ENCODE measurements around the gene NDUFV3. TPM values are rescaled to one million over a fixed set of nuclear protein-coding genes. Genes with fewer than 3 reads are reported as not detected.
"Not testable (repeated sequence)": the region's sequence is repeated elsewhere in the genome, so short reads cannot be mapped to it uniquely, and the experiment has no call there.

The NDUFV3 gene
- total RNA-seq, 2 experiments from 2014 or later = 11.5 to 12.5 TPM

GRCh38 chr21:42921927-42922326 is 28.8 kb downstream of the NDUFV3 start:
- H3K27ac Mint-ChIP-seq = no peak overlapping the region
- H3K4me3 Mint-ChIP-seq = no peak overlapping the region
- no peaks in the 10 kb centered on the region for H3K27me3 Mint-ChIP-seq (ENCODE audit: low read depth)
- intact Hi-C loops (cut with micrococcal nuclease) = no loop called here
- H3K9me3 Mint-ChIP-seq = no peaks in the 10 kb centered on the region
- CTCF ChIA-PET = interaction anchor here (0.7 kb wide), 2 partner anchors 12 to 17 kb away, joined by 3 to 4 read pairs; no protein-coding TSS in a partner anchor
- H3K36me3 Mint-ChIP-seq (ENCODE audit: low read depth) = no peaks in the 10 kb centered on the region
- peaks cover 15% of the 10 kb centered on the region for H3K4me1 Mint-ChIP-seq (ENCODE audit: low read depth)
- no peak for DNase-seq

DNA sequence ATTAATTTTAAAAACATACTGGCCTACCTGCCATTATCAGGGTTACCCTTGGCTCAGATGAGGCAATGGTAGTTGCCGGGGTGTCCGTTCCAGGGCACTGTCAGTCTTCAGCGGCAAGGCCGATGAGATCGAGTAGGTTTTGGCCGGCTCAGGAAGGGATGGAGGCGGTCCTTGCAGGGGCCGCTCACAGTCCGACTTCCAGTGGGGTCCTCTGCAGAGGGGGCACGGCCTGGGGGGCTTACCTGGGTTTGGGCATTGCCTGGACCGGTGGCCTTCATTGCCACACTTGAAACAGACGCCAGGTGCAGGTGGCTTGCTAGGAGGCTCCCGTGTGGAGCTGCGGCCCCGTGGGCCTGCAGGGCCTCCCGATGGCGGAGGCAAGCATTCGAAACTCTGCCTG is 29.8 kb downstream of the NDUFV3 start:
- H3K4me1 Mint-ChIP-seq (ENCODE audit: low read depth) = peaks cover 15% of the 10 kb centered on the region
- H3K36me3 Mint-ChIP-seq (ENCODE audit: low read depth) = no peaks in the 10 kb centered on the region
- intact Hi-C loops (cut with micrococcal nuclease) = no loop called here
- no peaks in the 10 kb centered on the region for H3K27me3 Mint-ChIP-seq (ENCODE audit: low read depth)
- CTCF ChIA-PET = interaction anchor here (1.0 to 1.2 kb wide), 2 partner anchors 37 to 69 kb away, joined by 3 read pairs; no protein-coding TSS in a partner anchor
- H3K9me3 Mint-ChIP-seq = no peaks in the 10 kb centered on the region
- DNase-seq = no peak
- H3K27ac Mint-ChIP-seq = no peak overlapping the region
- no peak overlapping the region for H3K4me3 Mint-ChIP-seq

DNA sequence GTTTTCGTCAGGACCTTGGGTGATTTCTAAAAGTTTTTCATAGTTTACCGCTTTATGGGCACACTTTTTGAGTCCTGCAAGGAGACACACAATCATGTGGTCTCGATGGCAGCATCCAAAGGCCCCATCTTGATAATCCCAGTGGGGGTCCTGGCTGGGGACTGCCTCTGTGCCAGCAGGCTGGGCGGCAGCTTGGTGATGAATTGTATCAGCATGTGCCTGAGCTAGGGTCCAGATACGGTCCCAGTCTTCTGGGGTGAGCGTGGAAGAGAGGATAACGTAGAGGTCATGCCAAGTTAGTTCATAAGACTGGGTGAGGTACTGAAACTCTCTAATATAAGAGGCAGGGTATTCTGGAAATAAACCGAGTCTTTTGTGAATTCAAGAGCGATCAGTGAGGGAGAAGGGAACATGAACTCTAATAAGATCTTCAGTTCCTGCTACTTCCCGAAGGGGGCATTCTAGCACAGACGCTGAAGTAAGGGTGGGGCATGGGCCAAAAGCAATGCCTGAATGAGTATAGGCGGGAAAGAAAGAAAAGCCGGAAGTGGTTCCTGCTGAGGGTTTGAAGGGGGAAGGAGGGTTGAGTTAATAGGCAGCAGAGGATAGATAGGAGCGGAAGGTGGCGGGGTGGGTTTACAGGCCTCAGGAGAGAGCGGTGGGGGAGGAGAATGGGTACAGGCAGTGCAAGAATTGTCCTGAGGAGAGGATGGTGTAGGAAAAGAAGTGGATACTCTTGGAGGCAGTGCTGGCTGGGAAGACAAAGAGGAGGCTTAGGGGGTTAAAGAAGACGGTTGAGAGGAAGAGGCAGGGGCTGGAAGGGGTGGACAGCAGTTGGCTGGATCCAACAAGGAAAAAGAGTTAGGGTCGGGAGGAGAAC is 30.7 kb downstream of the NDUFV3 start:
- Mint-ChIP-seq H3K27ac (peak overlapping the region; percentile 73), H3K27me3 (ENCODE audit: low read depth) (no peaks in the 10 kb centered on the region), H3K9me3 (no peaks in the 10 kb centered on the region), H3K4me1 (ENCODE audit: low read depth) (peaks cover 15% of the 10 kb centered on the region), H3K4me3 (peak overlapping the region; percentile 59), H3K36me3 (ENCODE audit: low read depth) (no peaks in the 10 kb centered on the region)
- intact Hi-C loops (cut with micrococcal nuclease) = loop anchor here (1.0 kb wide), 2 partner anchors 30 to 723 kb away; partner anchors contain the start of gene NDUFV3
- CTCF ChIA-PET = interaction anchor here (1.0 to 1.2 kb wide), 2 partner anchors 37 to 68 kb away, joined by 3 read pairs; no protein-coding TSS in a partner anchor
- peak; percentile 90 for DNase-seq

GRCh38 chr21:42924433-42924751 is 31.3 kb downstream of the NDUFV3 start:
- no peaks in the 10 kb centered on the region for H3K27me3 Mint-ChIP-seq (ENCODE audit: low read depth)
- H3K9me3 Mint-ChIP-seq = no peaks in the 10 kb centered on the region
- H3K36me3 Mint-ChIP-seq (ENCODE audit: low read depth) = no peaks in the 10 kb centered on the region
- DNase-seq = no peak
- intact Hi-C loops (cut with micrococcal nuclease) = loop anchor here (1.0 kb wide), 2 partner anchors 31 to 722 kb away; partner anchors contain the start of gene NDUFV3
- peak overlapping the region; percentile 73 for H3K27ac Mint-ChIP-seq
- CTCF ChIA-PET = interaction anchor here (0.6 kb wide), 1 partner anchor 396 kb away, joined by 6 read pairs; no protein-coding TSS in a partner anchor
- peaks cover 15% of the 10 kb centered on the region for H3K4me1 Mint-ChIP-seq (ENCODE audit: low read depth)
- peak overlapping the region; percentile 59 for H3K4me3 Mint-ChIP-seq

DNA sequence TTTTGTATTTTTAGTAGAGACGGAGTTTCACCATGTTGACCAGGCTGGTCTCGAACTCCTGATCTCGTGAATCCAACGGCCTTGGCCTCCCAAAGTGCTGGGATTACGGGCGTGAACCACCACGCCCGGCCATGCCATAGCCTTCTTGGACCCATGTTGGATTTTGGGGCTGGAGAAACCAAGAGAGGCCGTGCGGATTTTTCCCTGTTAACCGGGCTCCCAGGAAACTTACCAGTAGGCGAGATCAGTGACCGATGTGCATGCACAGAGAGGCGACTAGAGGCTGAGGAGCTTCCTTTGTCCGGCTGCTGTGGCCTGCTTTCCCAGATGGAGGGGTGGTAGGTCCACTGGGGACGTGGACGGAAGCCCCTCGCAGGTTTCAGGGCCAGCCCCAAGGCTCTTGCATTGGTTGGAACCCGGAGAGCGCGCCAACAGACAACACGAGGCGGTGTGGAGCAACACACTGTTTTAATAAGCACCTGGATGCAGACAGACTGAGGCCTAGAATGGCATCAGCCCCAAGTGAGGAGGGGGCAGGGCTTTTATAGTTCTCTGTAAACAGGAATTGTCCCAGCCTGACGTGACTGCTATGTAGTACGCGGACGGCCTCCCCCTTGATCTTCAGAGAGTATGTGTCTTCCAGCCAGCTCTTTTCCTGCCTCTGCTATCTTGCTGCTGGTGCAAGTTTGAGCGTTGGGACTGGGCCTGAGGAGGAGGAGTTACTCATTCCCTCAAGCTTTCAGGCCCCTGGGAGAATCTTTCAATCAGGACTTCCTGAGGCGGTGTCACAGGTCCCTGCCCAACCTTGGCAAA is 32.2 kb downstream of the NDUFV3 start, which contains the start of gene ERVH48-1:
Gene ERVH48-1, minus strand, starts transcription at position 517 of the 813 bp plus-strand sequence. CDS start 6,624 bp downstream, outside the sequence.
- CTCF ChIA-PET = interaction anchor here (0.6 to 0.8 kb wide), 2 partner anchors 395 to 721 kb away, joined by 3 to 6 read pairs; no protein-coding TSS in a partner anchor
- H3K4me3 Mint-ChIP-seq = no peak within 1 kb of the TSS
- peak; percentile 37 for DNase-seq
- H3K27me3 Mint-ChIP-seq (ENCODE audit: low read depth) = no peaks in the 10 kb centered on the region
- H3K27ac Mint-ChIP-seq = no peak within 1 kb of the TSS
- H3K9me3 Mint-ChIP-seq = no peaks in the 10 kb centered on the region
- no peaks in the 10 kb centered on the region for H3K36me3 Mint-ChIP-seq (ENCODE audit: low read depth)
- H3K4me1 Mint-ChIP-seq (ENCODE audit: low read depth) = peaks cover 15% of the 10 kb centered on the region
- intact Hi-C loops (cut with micrococcal nuclease) = no loop called here

- CTCF ChIA-PET; H3K4me3 Mint-ChIP-seq; H3K27me3 Mint-ChIP-seq (ENCODE audit: low read depth); intact Hi-C loops (cut with micrococcal nuclease); DNase-seq; H3K9me3 Mint-ChIP-seq; H3K27ac Mint-ChIP-seq; H3K36me3 Mint-ChIP-seq (ENCODE audit: low read depth): not testable (repeated sequence)
- peaks cover 15% of the 10 kb centered on the region for H3K4me1 Mint-ChIP-seq (ENCODE audit: low read depth)
Measured at GRCh38 chr21:42927474-42928200, 34.5 kb downstream of the NDUFV3 start.

DNA sequence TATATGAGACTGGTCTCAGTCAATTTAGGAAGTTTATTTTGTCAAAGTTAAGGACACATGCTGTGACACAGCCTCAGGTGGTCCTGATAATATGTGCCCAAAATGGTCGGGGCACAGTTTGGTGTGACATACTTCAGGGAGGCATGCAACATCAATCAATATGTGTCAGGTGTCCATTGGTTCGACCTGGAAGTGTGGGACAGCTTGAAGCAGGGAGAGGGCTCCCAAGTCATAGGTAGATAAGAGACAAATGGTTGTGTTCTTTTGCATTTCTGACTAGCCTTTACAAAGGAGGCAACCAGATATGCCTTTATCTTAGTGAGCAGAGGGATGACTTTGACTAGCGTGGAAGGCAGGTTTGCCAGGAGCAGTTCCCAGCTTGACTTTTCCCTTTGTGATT is 36.9 kb downstream of the NDUFV3 start:
- Mint-ChIP-seq H3K9me3 (no peaks in the 10 kb centered on the region), H3K4me1 (ENCODE audit: low read depth) (peaks cover 3% of the 10 kb centered on the region), H3K4me3 (no peak overlapping the region), H3K36me3 (ENCODE audit: low read depth) (no peaks in the 10 kb centered on the region), H3K27ac (no peak overlapping the region), H3K27me3 (ENCODE audit: low read depth) (no peaks in the 10 kb centered on the region)
- CTCF ChIA-PET = no interaction called here
- intact Hi-C loops (cut with micrococcal nuclease) = no loop called here
- no peak for DNase-seq

DNA sequence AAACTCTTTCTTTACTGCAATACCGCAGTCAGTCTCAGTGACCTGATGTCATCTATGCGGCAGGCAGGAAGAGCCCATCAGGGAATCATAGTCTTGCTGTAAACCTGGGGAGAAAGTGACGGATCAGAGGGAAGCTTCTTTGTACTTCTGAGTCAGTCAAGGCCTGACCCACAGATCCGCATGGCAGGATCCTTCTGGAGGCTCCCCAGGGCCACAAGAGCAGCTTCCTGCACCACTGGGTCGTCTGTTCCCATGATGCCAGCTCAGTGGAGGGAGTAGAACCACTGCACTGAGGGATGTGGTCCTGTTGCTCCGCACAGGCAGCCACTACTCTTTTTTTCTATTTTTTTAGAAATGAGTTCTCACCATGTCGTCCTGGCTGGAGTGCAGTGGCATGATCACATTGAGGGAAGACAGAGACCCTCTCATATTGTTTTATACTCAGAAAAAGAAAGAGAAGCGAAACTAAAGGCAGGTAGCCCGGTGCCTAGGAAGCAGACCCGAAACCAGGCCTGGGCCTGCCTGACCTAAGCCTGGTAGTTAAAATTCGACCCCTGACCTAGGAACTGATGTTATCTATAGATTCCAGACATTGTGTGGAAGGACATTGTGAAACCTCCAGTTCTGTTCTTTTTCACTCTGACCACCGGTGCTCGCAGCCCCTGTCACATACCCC is 38.6 kb downstream of the NDUFV3 start:
- intact Hi-C loops (cut with micrococcal nuclease) = no loop called here
- H3K9me3 Mint-ChIP-seq = no peaks in the 10 kb centered on the region
- CTCF ChIA-PET = no interaction called here

GRCh38 chr21:42932378-42933136 is 39.4 kb downstream of the NDUFV3 start:
- H3K27me3 Mint-ChIP-seq (ENCODE audit: low read depth); H3K9me3 Mint-ChIP-seq; H3K27ac Mint-ChIP-seq; H3K4me1 Mint-ChIP-seq (ENCODE audit: low read depth); intact Hi-C loops (cut with micrococcal nuclease); DNase-seq; H3K4me3 Mint-ChIP-seq; CTCF ChIA-PET; H3K36me3 Mint-ChIP-seq (ENCODE audit: low read depth): not testable (repeated sequence)

More for the DNA sequence above, 38.6 kb downstream of the NDUFV3 start:
- Mint-ChIP-seq H3K4me1 (ENCODE audit: low read depth) (no peaks in the 10 kb centered on the region), H3K4me3 (no peak overlapping the region), H3K36me3 (ENCODE audit: low read depth) (no peaks in the 10 kb centered on the region), H3K27me3 (ENCODE audit: low read depth) (no peaks in the 10 kb centered on the region), H3K27ac (no peak overlapping the region)
- DNase-seq = no peak

DNA sequence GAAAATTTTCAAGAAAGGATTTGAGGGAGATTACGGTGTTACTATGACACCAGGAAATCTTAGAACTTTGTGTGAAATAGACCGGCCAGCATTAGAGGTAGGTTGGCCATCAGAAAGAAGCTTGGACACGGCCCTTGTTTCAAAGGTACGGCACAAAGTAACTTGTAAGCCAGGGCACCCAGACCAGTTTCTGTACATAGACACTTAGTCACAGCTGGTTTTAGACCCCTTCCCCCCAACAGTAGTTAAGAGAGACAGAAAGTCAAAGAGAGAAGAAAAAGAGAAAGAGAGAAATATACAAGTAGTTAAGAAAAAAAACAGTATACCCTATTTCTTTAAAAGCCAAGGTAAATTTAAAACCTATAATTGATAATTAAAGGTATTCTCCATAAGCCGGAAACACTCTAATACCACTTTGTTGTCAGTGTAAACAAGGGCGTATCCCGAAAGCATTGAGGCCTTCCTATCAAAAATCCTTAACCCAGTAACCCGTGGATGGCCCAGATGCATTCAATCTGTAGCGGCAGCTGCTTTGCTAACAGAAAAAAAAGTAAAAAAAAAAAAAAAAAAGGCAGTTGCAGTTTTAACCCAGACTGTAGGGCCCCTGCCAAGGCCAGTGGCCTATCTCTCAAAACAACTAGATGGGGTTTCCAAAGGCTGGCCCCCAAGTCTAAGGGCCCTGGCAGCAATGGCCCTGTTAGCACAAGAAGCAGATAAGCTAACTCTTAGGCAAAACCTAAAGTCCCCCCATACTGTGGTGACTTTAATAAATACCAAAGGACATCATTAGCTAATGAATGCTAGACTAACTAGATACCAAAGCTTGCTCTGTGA is 40.2 kb downstream of the NDUFV3 start:
- DNase-seq; H3K27ac Mint-ChIP-seq; H3K9me3 Mint-ChIP-seq; H3K36me3 Mint-ChIP-seq (ENCODE audit: low read depth); intact Hi-C loops (cut with micrococcal nuclease); H3K4me1 Mint-ChIP-seq (ENCODE audit: low read depth); H3K27me3 Mint-ChIP-seq (ENCODE audit: low read depth); H3K4me3 Mint-ChIP-seq: not testable (repeated sequence)
- CTCF ChIA-PET = interaction anchor here (0.6 kb wide), 1 partner anchor 12 kb away, joined by 4 read pairs; no protein-coding TSS in a partner anchor
